ENCODE data around the gene HMGB4.

The HMGB4 gene

GRCh38 chr1:33872683-33873082, 8.8 kb downstream of the HMGB4 start:
- peaks cover 75% of the 10 kb centered on the region for H3K27me3 ChIP-seq (ENCODE audit: insufficient read depth, low read depth, severe bottlenecking)
- DNase-seq = no peak
- no peak overlapping the region for H3K4me3 ChIP-seq (ENCODE audit: low read depth, low read length)
- TF ChIP-seq, protein P1, sequence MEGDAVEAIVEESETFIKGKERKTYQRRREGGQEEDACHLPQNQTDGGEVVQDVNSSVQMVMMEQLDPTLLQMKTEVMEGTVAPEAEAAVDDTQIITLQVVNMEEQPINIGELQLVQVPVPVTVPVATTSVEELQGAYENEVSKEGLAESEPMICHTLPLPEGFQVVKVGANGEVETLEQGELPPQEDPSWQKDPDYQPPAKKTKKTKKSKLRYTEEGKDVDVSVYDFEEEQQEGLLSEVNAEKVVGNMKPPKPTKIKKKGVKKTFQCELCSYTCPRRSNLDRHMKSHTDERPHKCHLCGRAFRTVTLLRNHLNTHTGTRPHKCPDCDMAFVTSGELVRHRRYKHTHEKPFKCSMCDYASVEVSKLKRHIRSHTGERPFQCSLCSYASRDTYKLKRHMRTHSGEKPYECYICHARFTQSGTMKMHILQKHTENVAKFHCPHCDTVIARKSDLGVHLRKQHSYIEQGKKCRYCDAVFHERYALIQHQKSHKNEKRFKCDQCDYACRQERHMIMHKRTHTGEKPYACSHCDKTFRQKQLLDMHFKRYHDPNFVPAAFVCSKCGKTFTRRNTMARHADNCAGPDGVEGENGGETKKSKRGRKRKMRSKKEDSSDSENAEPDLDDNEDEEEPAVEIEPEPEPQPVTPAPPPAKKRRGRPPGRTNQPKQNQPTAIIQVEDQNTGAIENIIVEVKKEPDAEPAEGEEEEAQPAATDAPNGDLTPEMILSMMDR (IDR thresholded peaks at IDR 0.05; ENCODE audit: low read depth, low read length) = no peak
- H3K36me3 ChIP-seq = no peaks in the 10 kb centered on the region
- no peaks in the 10 kb centered on the region for H3K9me3 ChIP-seq (ENCODE audit: severe bottlenecking)
- no peak overlapping the region for H3K27ac ChIP-seq

- no peak for DNase-seq
- H3K27ac ChIP-seq = no peak overlapping the region
- no peak overlapping the region for H3K4me3 ChIP-seq (ENCODE audit: low read depth, low read length)
- TF ChIP-seq, protein P1 (IDR thresholded peaks at IDR 0.05; ENCODE audit: low read depth, low read length) = no peak
- peaks cover 71% of the 10 kb centered on the region for H3K27me3 ChIP-seq (ENCODE audit: insufficient read depth, low read depth, severe bottlenecking)
- H3K9me3 ChIP-seq (ENCODE audit: severe bottlenecking) = no peaks in the 10 kb centered on the region
- H3K36me3 ChIP-seq = no peaks in the 10 kb centered on the region
These were observed 10.8 kb downstream of the HMGB4 start for GRCh38 chr1:33874636-33875035.

- no peak for DNase-seq
- H3K9me3 ChIP-seq (ENCODE audit: severe bottlenecking) = no peaks in the 10 kb centered on the region
- H3K27me3 ChIP-seq (ENCODE audit: insufficient read depth, low read depth, severe bottlenecking) = peaks cover 74% of the 10 kb centered on the region
- no peaks in the 10 kb centered on the region for H3K36me3 ChIP-seq
- H3K4me3 ChIP-seq (ENCODE audit: low read depth, low read length) = no peak overlapping the region
- no peak overlapping the region for H3K27ac ChIP-seq
- TF ChIP-seq, protein P1 (IDR thresholded peaks at IDR 0.05; ENCODE audit: low read depth, low read length) = no peak
These were observed 12.0 kb downstream of the HMGB4 start for GRCh38 chr1:33875862-33876261.

GRCh38 chr1:33876970-33877650, 13.2 kb downstream of the HMGB4 start:
- DNase-seq = no peak
- no peaks in the 10 kb centered on the region for H3K9me3 ChIP-seq (ENCODE audit: severe bottlenecking)
- H3K36me3 ChIP-seq = no peaks in the 10 kb centered on the region
- no peak overlapping the region for H3K4me3 ChIP-seq (ENCODE audit: low read depth, low read length)
- TF ChIP-seq, protein P1 (IDR thresholded peaks at IDR 0.05; ENCODE audit: low read depth, low read length) = no peak
- peaks cover 77% of the 10 kb centered on the region for H3K27me3 ChIP-seq (ENCODE audit: insufficient read depth, low read depth, severe bottlenecking)
- no peak overlapping the region for H3K27ac ChIP-seq

- Histone ChIP-seq H3K4me3 (ENCODE audit: low read depth, low read length) (no peak overlapping the region), H3K27ac (no peak overlapping the region), H3K36me3 (no peaks in the 10 kb centered on the region), H3K27me3 (ENCODE audit: insufficient read depth, low read depth, severe bottlenecking) (peaks cover 77% of the 10 kb centered on the region), H3K9me3 (ENCODE audit: severe bottlenecking) (no peaks in the 10 kb centered on the region)
- TF ChIP-seq, protein P1 (IDR thresholded peaks at IDR 0.05; ENCODE audit: low read depth, low read length) = no peak
- DNase-seq = no peak
These were observed 14.5 kb downstream of the HMGB4 start for GRCh38 chr1:33878392-33878791.

DNA sequence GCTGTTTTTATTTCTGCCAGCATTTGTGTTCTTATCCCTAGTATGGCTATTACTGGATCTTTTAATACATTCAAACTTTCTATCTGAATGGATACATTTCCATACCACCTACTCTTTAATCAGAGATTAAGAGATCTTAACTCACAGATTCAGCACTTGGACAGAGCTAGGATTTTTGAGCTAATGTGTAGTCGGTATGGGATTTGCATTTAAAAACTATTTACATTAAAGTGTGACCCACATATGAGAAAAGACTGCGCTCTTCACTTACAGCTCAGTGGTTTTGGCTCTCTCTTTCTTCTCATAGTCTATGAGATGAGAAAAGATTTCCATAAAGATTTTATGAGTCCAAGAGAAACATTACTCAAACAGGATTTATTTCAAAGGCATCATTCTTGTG, 16.4 kb downstream of the HMGB4 start:
- DNase-seq = no peak
- H3K27me3 ChIP-seq (ENCODE audit: insufficient read depth, low read depth, severe bottlenecking) = peaks cover 72% of the 10 kb centered on the region
- no peaks in the 10 kb centered on the region for H3K36me3 ChIP-seq

More for the DNA sequence above, 16.4 kb downstream of the HMGB4 start:
- Histone ChIP-seq H3K9me3 (ENCODE audit: severe bottlenecking) (no peaks in the 10 kb centered on the region), H3K4me3 (ENCODE audit: low read depth, low read length) (no peak overlapping the region), H3K27ac (no peak overlapping the region)
- TF ChIP-seq, protein P1 (IDR thresholded peaks at IDR 0.05; ENCODE audit: low read depth, low read length) = no peak

Measured in WERI-Rb-1 (cell line).